ENCODE results near the gene CC2D2A.

DNA sequence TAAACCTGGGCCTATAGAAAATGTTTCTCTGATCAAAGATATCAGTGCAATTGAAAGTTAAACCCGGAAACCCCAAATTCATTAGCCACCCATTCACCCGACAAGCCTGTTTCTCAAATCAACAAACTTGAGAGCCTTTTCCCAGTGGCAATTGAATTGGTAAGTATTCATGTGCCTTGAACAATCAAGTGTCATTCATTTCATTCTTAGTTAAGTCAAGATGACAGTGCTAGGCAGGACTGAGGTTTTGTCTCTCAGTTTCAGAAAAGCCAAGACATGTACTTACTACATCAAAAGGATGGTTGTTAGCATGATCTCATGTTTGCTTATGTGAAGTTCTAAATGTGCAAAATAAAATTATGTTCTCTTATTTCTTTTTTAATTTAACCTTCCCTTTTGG lies 32.3 kb downstream of the CC2D2A start:
- TF ChIP-seq POLR2AphosphoS5 (IDR thresholded peaks at IDR 0.05; ENCODE audit: borderline replicate concordance, low read depth, low read length), result no peak
- no peak for TF ChIP-seq EZH2 (IDR thresholded peaks at IDR 0.05)
